KMS-11 (cell line): ENCODE measurements around the gene EIPR1.

Experiments
- H2AFZ ChIP-seq: fragments of 200-600 bp; sonication (generic); 2 replicates; pipeline ENCODE4 v1.6.1; 2016; ENCODE audit warnings: antibody characterized with exemption, mixed run types, low read depth
- H3K27ac ChIP-seq: fragments of 200-600 bp; sonication (generic); 2 replicates; pipeline ENCODE4 v1.6.1; 2016; ENCODE audit warnings: mild to moderate bottlenecking, mixed run types
- H3K27me3 ChIP-seq: fragments of 200-600 bp; sonication (generic); 2 replicates; pipeline ENCODE4 v1.6.1; 2017; ENCODE audit warnings: mild to moderate bottlenecking, low read depth, mixed run types, moderate library complexity; ENCODE audit not compliant: insufficient read depth
- H3K36me3 ChIP-seq: fragments of 200-600 bp; sonication (generic); 2 replicates; pipeline ENCODE4 v1.6.1; 2017; ENCODE audit warnings: mild to moderate bottlenecking, mixed run types; ENCODE audit not compliant: insufficient read depth
- H3K4me1 ChIP-seq: fragments of 200-600 bp; sonication (generic); 2 replicates; pipeline ENCODE4 v1.6.1; 2016; ENCODE audit warnings: mild to moderate bottlenecking, low read depth, mixed run types; ENCODE audit not compliant: poor library complexity, severe bottlenecking
- H3K4me2 ChIP-seq: fragments of 200-600 bp; sonication (generic); 2 replicates; pipeline ENCODE4 v1.7.0; 2016; ENCODE audit warnings: mild to moderate bottlenecking, mixed run types
- H3K4me3 ChIP-seq: fragments of 200-600 bp; sonication (generic); IDR thresholded peaks from 2 replicates; pipeline ENCODE4 v1.6.1; 2017; ENCODE audit warnings: low read depth, low read length, mixed read lengths; ENCODE audit not compliant: insufficient read depth
- H3K79me2 ChIP-seq: fragments of 200-600 bp; sonication (generic); 2 replicates; pipeline ENCODE4 v1.6.1; 2016; ENCODE audit warnings: low read depth, mixed run types; ENCODE audit not compliant: insufficient read depth
- H3K9ac ChIP-seq: fragments of 200-600 bp; sonication (generic); 2 replicates; pipeline ENCODE4 v1.6.1; 2016; ENCODE audit warnings: mild to moderate bottlenecking, mixed run types
- H4K20me1 ChIP-seq: fragments of 200-600 bp; sonication (generic); 2 replicates; pipeline ENCODE4 v1.6.1; 2016; ENCODE audit warnings: mild to moderate bottlenecking, mixed run types; ENCODE audit not compliant: insufficient read depth
- CTCF ChIP-seq: fragments of 200-600 bp; sonication (generic); conservative IDR thresholded peaks from 2 replicates; pipeline ENCODE4 v1.6.1; 2017; ENCODE audit warnings: low read depth, mild to moderate bottlenecking, antibody characterized with exemption, low read length, moderate library complexity, mixed read lengths

The EIPR1 gene

DNA sequence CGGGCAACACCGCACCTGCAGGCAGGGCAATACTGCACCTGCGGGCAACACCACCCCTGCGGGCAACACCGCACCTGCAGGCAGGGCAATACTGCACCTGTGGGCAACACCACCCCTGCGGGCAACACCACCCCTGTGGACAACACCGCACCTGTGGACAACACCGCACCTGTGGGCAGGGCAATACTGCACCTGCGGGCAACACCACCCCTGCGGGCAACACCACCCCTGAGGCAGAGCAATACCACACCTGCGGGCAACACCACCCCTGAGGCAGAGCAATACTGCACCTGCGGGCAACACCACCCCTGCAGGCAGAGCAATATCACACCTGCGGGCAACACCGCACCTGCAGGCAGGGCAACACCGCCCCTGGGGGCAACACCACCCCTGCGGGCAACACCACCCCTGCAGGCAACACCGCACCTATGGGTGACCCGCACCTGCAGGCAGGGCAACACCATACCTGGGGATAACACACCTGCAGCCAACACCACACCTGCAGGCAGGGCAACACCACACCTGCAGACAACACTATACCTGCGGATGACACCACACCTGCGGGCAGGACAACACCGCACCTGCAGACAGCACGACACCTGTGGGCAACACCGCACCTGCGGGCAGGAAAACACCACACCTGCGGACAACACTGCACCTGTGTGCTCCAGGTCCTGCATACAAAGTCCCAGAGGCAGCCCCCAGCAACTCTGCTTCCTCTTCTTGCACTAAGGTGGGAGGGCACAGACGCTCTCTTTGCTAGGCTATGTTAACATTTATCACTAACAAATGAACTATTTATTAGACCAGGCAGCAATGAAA lies 57.7 kb downstream of the EIPR1 start:
- no peaks in the 10 kb centered on the region for H3K36me3 ChIP-seq
- no peaks in the 10 kb centered on the region for H3K27me3 ChIP-seq
- no peaks in the 10 kb centered on the region for H3K4me1 ChIP-seq
- H3K79me2 ChIP-seq = no peaks in the 10 kb centered on the region
- H4K20me1 ChIP-seq = no peaks in the 10 kb centered on the region
- no peak overlapping the region for H3K9ac ChIP-seq
- H2AFZ ChIP-seq = no peak overlapping the region
- H3K27ac ChIP-seq = no peak overlapping the region
- H3K4me2 ChIP-seq = no peak overlapping the region
- TF ChIP-seq CTCF = no peak
- no peak overlapping the region for H3K4me3 ChIP-seq

GRCh38 chr2:3319134-3319533 lies 58.5 kb downstream of the EIPR1 start:
- no peak overlapping the region for H3K9ac ChIP-seq
- H3K27ac ChIP-seq = no peak overlapping the region
- no peaks in the 10 kb centered on the region for H3K79me2 ChIP-seq
- no peak overlapping the region for H3K4me3 ChIP-seq
- no peaks in the 10 kb centered on the region for H3K4me1 ChIP-seq
- no peaks in the 10 kb centered on the region for H4K20me1 ChIP-seq
- no peak overlapping the region for H3K4me2 ChIP-seq
- no peaks in the 10 kb centered on the region for H3K27me3 ChIP-seq
- no peak for TF ChIP-seq CTCF
- no peak overlapping the region for H2AFZ ChIP-seq
- no peaks in the 10 kb centered on the region for H3K36me3 ChIP-seq

DNA sequence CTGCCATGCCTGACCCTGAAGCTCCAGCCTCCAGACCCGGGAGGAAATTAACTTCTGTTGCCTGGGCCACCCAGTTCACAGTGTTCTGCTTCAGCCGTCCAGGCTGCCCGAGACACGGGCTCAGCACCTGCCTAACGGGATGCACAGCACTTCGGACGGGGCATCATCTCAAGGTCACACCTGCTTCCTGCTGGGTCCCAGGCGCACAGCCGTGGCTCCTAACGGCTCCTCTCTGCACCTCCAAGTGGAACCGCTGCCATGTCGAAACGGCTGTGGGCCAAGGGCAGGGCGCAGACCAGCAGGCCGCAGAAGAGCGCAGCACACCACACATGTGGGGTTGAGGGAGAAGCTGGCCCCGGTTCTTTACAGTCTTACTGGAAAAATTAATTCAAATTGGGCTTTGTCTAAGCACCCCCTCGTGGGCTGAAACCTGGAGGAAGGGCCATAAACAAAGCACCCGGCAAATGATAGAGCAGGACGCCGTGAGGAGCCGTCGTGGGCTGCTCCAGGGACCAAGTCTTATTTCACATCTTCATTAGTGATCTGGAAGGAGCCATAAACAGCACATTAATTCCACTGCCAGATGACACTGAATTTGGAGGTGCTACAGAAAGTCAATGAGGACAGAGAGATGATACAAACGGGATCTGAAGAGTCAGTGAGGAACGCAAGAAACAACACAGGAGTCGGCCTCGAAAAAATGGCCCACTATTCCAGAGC lies 59.6 kb downstream of the EIPR1 start:
- Histone ChIP-seq H3K4me2 (no peak overlapping the region), H4K20me1 (no peaks in the 10 kb centered on the region), H3K4me3 (no peak overlapping the region), H3K4me1 (no peaks in the 10 kb centered on the region), H3K27me3 (no peaks in the 10 kb centered on the region), H3K27ac (no peak overlapping the region), H3K79me2 (no peaks in the 10 kb centered on the region), H3K9ac (no peak overlapping the region), H3K36me3 (no peaks in the 10 kb centered on the region), H2AFZ (no peak overlapping the region)
- TF ChIP-seq CTCF = no peak

DNA sequence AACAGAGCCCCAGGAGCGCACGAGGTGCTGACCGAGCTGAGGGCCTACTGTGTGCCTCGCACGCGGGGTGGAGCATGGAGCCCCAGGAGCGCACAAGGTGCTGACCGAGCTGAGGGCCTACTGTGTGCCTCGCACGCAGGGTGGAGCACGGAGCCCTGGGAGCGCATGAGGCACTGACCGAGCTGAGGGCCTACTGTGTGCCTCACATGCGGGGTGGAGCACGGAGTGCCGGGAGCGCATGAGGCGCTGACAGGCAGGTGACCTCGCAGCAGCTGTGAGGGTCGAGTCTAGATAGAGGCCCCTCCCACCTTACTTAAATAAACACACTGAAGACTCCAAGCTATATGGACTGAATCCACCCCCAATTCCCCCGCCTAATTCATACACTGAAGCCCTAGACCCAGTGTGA lies 60.3 kb downstream of the EIPR1 start:
- Histone ChIP-seq H3K27me3 (no peaks in the 10 kb centered on the region), H4K20me1 (no peaks in the 10 kb centered on the region), H3K4me2 (no peak overlapping the region), H3K4me3 (no peak overlapping the region), H3K79me2 (no peaks in the 10 kb centered on the region), H2AFZ (no peak overlapping the region), H3K9ac (no peak overlapping the region), H3K36me3 (no peaks in the 10 kb centered on the region), H3K27ac (no peak overlapping the region), H3K4me1 (no peaks in the 10 kb centered on the region)
- TF ChIP-seq CTCF = no peak
